Endothelial cell of umbilical vein (primary cell): ENCODE data around the gene ACTN1. TPM values are rescaled to one million over a fixed set of nuclear protein-coding genes. Genes with fewer than 3 reads are reported as not detected.

Experiments
- BruUV-seq: library from RNA; stranded (reverse); fragments of 400-500 nt; replicated peaks from 2 replicates; lab custom pipeline; 2021; lab: Mats Ljungman, UMichigan
- CTCF ChIA-PET: fragments of 300-600, 350-600 bp; sonication (Branson Sonifier 250); formaldehyde crosslinking; loops from one replicate; lab custom pipeline; 2021; ENCODE audit warnings: antibody characterized with exemption, inconsistent platforms; lab: Charles Lee
- POLR2A ChIA-PET: fragments of 300-600, 350-600 bp; sonication (Branson Sonifier 250); formaldehyde crosslinking; loops from one replicate; lab custom pipeline; 2021; ENCODE audit warnings: antibody characterized with exemption, inconsistent platforms; lab: Charles Lee
- DNase-seq: peaks from one replicate; pipeline ENCODE4 v3.0.0-alpha.2; 2011; ENCODE audit warnings: low read depth, low spot score
- FAIRE-seq: peaks from 2 replicates; lab custom pipeline; 2011; peaks lifted over from hg19 to GRCh38; lab: Jason Lieb, UNC
- H2AFZ ChIP-seq: 2 replicates; pipeline ENCODE4 v1.6.0; 2012; ENCODE audit warnings: low read depth, low read length, control low read depth, inconsistent platforms
- H3K27ac ChIP-seq: 2 replicates; pipeline ENCODE4 v1.5.1; 2011; ENCODE audit warnings: low read depth, mild to moderate bottlenecking, control low read depth, low read length, moderate library complexity; ENCODE audit not compliant: insufficient read depth
- H3K27me3 ChIP-seq, 2 experiments: 2 replicates each; pipeline versions ENCODE4 v1.6.0 to v1.6.1; 2011; ENCODE audit warnings: low read length in 2 of 2, mixed read lengths in 1 of 2; ENCODE audit not compliant: control insufficient read depth in 2 of 2, insufficient read depth in 2 of 2
- H3K36me3 ChIP-seq, 2 experiments: 2 replicates in 1 of 2; 3 replicates in 1 of 2; pipeline ENCODE4 v1.5.1; 2011; ENCODE audit warnings: low read length in 2 of 2, mild to moderate bottlenecking in 1 of 2, moderate library complexity in 1 of 2; ENCODE audit not compliant: control insufficient read depth in 2 of 2, insufficient read depth in 2 of 2; ENCODE audit errors: extremely low read depth in 1 of 2
- H3K4me1 ChIP-seq: 3 replicates; pipeline ENCODE4 v1.5.1; 2011; ENCODE audit warnings: mild to moderate bottlenecking, low read length; ENCODE audit not compliant: control insufficient read depth, insufficient read depth; ENCODE audit errors: extremely low read depth
- H3K4me2 ChIP-seq: 2 replicates; pipeline ENCODE4 v1.6.1; 2011; ENCODE audit warnings: low read length, control low read depth, mixed read lengths; ENCODE audit not compliant: insufficient read depth
- H3K4me3 ChIP-seq, 3 experiments: fragments of 200-600 bp in 1 of 3; sonication (generic), shearing (Covaris generic) in 1 of 3; replicated peaks in 1 of 3; 2 replicates each; pipeline ENCODE4 v1.5.1; 2011 to 2016; ENCODE audit warnings: control low read depth in 3 of 3, low read length in 3 of 3, mild to moderate bottlenecking in 2 of 3, inconsistent platforms in 1 of 3, low read depth in 1 of 3, moderate library complexity in 1 of 3; ENCODE audit not compliant: insufficient read depth in 1 of 3
- H3K79me2 ChIP-seq: 2 replicates; pipeline ENCODE4 v1.6.0; 2012; ENCODE audit warnings: low read length, inconsistent platforms; ENCODE audit not compliant: control insufficient read depth, insufficient read depth
- H3K9ac ChIP-seq: replicated peaks from 2 replicates; pipeline ENCODE3; 2011; ENCODE audit warnings: low read length, control low read depth; ENCODE audit not compliant: insufficient read depth; ENCODE audit errors: extremely low read depth
- H3K9me1 ChIP-seq: replicated peaks from 3 replicates; pipeline ENCODE4 v1.6.0; 2011; ENCODE audit warnings: mild to moderate bottlenecking, low read length; ENCODE audit not compliant: control insufficient read depth, insufficient read depth; ENCODE audit errors: extremely low read depth
- H3K9me3 ChIP-seq: replicated peaks from 2 replicates; pipeline ENCODE4 v1.5.1; 2012; ENCODE audit warnings: low read length, inconsistent platforms; ENCODE audit not compliant: control insufficient read depth, insufficient read depth
- H4K20me1 ChIP-seq: replicated peaks from 2 replicates; pipeline ENCODE3; 2011; ENCODE audit warnings: mild to moderate bottlenecking, low read length; ENCODE audit not compliant: control insufficient read depth, insufficient read depth; ENCODE audit errors: extremely low read depth
- CTCF ChIP-seq, 2 donors: IDR thresholded peaks; 1 replicate in 1 of 2; 2 replicates in 1 of 2; pipeline ENCODE4 v1.5.1; 2011; ENCODE audit warnings: low read length in 2 of 2, mild to moderate bottlenecking in 2 of 2, moderate library complexity in 2 of 2, control low read depth in 1 of 2, inconsistent platforms in 1 of 2, low read depth in 1 of 2; ENCODE audit not compliant: insufficient read depth in 1 of 2; ENCODE audit errors: extremely low read depth in 1 of 2
- EZH2 ChIP-seq: IDR thresholded peaks from 2 replicates; pipeline ENCODE4 v1.6.1; 2012; ENCODE audit warnings: borderline replicate concordance, low read depth, mild to moderate bottlenecking, moderate library complexity, low read length, inconsistent platforms; ENCODE audit not compliant: severe bottlenecking
- FOS ChIP-seq: IDR thresholded peaks from 2 replicates; pipeline ENCODE4 v1.6.1; 2011; ENCODE audit warnings: mild to moderate bottlenecking, low read length, moderate library complexity, borderline replicate concordance; ENCODE audit not compliant: insufficient read depth
- GATA2 ChIP-seq: IDR thresholded peaks from 2 replicates; pipeline ENCODE4 v1.7.0; 2011; ENCODE audit warnings: low read depth, mild to moderate bottlenecking, moderate library complexity, mixed read lengths, low read length; ENCODE audit not compliant: insufficient read length, insufficient read depth
- JUN ChIP-seq: IDR thresholded peaks from 2 replicates; pipeline ENCODE4 v1.6.1; 2011; ENCODE audit warnings: borderline replicate concordance, low read depth; ENCODE audit not compliant: insufficient read length, insufficient read depth
- MAX ChIP-seq: IDR thresholded peaks from 2 replicates; pipeline ENCODE4 v1.6.1; 2011; ENCODE audit not compliant: insufficient read depth, insufficient read length
- MYC ChIP-seq: IDR thresholded peaks from one replicate; pipeline ENCODE4 v1.6.1; 2011; ENCODE audit warnings: mild to moderate bottlenecking, low read depth, low read length
- POLR2A ChIP-seq: IDR thresholded peaks from 2 replicates; pipeline ENCODE4 v1.6.1; 2012; ENCODE audit warnings: low read depth, mild to moderate bottlenecking, control low read depth, low read length
- POLR2AphosphoS5 ChIP-seq: IDR thresholded peaks from 2 replicates; pipeline ENCODE4 v1.6.1; 2012; ENCODE audit warnings: low read depth, mild to moderate bottlenecking, control low read depth, low read length, moderate library complexity; ENCODE audit not compliant: insufficient read depth
- dilution Hi-C: fragments of 300-500 bp; cut with MboI; formaldehyde crosslinking; loops from one replicate; pipeline ENCODE4 v1.15.0; 2019; ENCODE audit warnings: low sequenced_read_pairs; ENCODE audit not compliant: extremely low pct_ligation_motif_present
- intact Hi-C: fragments of 100-400 bp; cut with micrococcal nuclease; formaldehyde crosslinking; loops from one replicate; pipeline ENCODE4 v1.10.0; 2022
- polyA plus RNA-seq, 4 experiments: library from polyadenylated mRNA; depleted of rRNA in 3 of 4; stranded (reverse) in 3 of 4; unstranded in 1 of 4; fragments of >200 nt; gene quantifications; 2 replicates each; pipeline versions ENCODE4 v1.2.1 to v1.2.3, GENCODE V29; 2011 to 2012; ENCODE audit warnings: missing spikeins in 1 of 4
- total RNA-seq: library from RNA; stranded (reverse); gene quantifications from 2 replicates; pipeline ENCODE4 v1.2.3, GENCODE V29; 2021

Gene ACTN1
- total and polyA plus RNA-seq, 2 donors (not counting 3 experiments of a cell fraction or from before 2014, with no cell fraction given) = 442 to 463 TPM

DNA sequence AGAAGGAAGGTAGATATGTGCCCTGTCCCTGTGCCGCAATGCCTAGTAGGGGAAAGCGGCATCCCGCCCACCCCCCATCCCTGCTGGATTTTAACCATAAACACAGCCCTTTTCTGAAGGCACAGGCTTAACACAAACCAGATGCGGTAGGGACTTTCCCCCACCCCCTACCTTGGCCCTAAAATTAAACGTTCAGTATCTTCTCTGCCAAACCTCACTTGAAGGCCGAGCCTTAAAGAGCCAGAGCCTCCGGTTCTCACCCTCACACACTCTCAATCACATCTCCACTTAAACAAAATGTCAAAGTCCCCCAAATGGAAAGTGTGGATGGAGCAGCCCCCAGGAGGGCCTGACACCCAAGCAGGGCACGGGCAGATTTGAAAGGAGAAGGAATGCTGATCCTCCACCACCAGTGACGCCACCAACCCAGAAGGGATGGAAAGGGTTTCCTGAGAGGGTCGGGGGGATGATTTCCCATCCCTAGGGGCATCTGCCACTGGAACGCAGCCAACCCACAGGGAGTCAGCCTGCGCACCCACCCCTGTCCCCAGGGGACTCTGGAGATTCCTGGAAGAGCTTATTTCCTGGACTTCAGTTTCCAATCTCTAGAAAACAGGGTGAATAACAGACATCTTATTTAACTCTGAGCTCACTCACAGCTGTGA, 26.4 kb downstream of the ACTN1 start:
- H3K36me3 ChIP-seq = peaks cover 0 to 15% of the 10 kb centered on the region in 2 experiments
- no peaks in the 10 kb centered on the region for H3K9me3 ChIP-seq
- no peak for TF ChIP-seq GATA2
- TF ChIP-seq MYC = no peak
- TF ChIP-seq POLR2A = no peak
- no peak for TF ChIP-seq POLR2AphosphoS5
- intact Hi-C loops (no loop called here), dilution Hi-C loops (no loop called here)
- CTCF ChIA-PET = interaction anchor here (0.7 to 1.7 kb wide), 8 partner anchors 13 to 155 kb away, joined by 3 to 6 read pairs (median 4); no protein-coding TSS in a partner anchor
- no TSS peak for BruUV-seq
- peaks cover 88% of the 10 kb centered on the region for H3K4me1 ChIP-seq
- no peak overlapping the region for H3K9ac ChIP-seq
- H3K79me2 ChIP-seq = peaks cover 99% of the 10 kb centered on the region
- peaks cover 11% of the 10 kb centered on the region for H4K20me1 ChIP-seq
- FAIRE-seq (no peak), DNase-seq (no peak)
- no peak overlapping the region for H3K4me3 ChIP-seq
- H3K27ac ChIP-seq = peak overlapping the region; percentile 21
- H3K4me2 ChIP-seq = no peak overlapping the region
- no peak overlapping the region for H2AFZ ChIP-seq
- no peaks in the 10 kb centered on the region for H3K27me3 ChIP-seq
- H3K9me1 ChIP-seq = no peaks in the 10 kb centered on the region
- POLR2A ChIA-PET = interaction anchor here (1.0 to 1.5 kb wide), 2 partner anchors 13 kb away, joined by 4 read pairs; no protein-coding TSS in a partner anchor

DNA sequence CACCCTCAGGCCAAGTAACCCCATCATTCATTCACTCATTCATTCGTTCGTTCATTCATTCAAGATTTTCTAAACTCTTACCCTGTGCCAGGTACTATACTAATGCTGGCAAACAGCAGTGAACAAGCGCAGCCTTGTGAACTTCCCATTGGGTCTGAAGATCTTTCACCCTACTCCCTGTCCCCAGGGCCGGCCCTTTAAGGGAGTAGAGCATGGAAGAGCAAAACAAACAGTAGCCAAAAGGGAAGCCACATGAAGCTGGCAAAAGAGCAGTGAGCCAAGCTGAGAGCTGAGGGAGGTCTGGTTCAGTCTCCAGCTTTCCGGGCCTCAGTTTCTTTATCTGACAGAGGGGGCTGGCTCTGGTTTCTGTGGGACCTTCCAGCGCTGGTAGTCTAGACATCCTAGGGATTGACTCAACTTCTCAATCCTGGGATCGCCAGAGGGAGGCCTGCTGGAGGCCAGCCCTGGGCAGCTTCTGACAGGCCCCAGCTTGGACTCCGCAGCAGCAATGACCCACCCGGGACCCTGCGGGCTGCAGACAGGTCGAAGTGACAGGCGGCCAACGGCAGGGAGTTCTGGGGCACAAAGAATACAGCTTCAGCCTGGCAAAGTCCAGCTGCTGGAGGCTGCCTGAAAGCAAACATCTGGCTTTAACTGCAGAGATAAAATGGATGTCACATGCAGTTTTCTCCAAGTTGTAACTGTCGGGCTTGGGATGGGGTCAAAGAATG, 27.1 kb downstream of the ACTN1 start:
- Histone ChIP-seq H3K4me2 (peak overlapping the region; percentile 32), H3K9me1 (no peaks in the 10 kb centered on the region), H3K36me3 (peaks cover 0 to 11% of the 10 kb centered on the region in 2 experiments), H3K4me1 (peaks cover 84% of the 10 kb centered on the region), H3K9ac (no peak overlapping the region), H2AFZ (no peak overlapping the region), H3K27me3 (no peaks in the 10 kb centered on the region), H3K4me3 (no peak overlapping the region), H4K20me1 (peaks cover 5% of the 10 kb centered on the region), H3K79me2 (peaks cover 99% of the 10 kb centered on the region), H3K27ac (peak overlapping the region; percentile 77), H3K9me3 (no peaks in the 10 kb centered on the region)
- FAIRE-seq = no peak
- TF ChIP-seq EZH2 (no peak), POLR2AphosphoS5 (no peak), MYC (no peak), CTCF (IDR thresholded peaks at IDR 0.05; ENCODE audit: extremely low read depth in 1 of 2, insufficient read depth in 1 of 2, low read depth in 1 of 2, low read length in 2 of 2) (no peak), POLR2A (no peak), FOS (no peak), MAX (no peak), JUN (no peak), GATA2 (no peak)
- CTCF ChIA-PET = interaction anchor here (0.7 to 1.7 kb wide), 10 partner anchors 10 to 155 kb away, joined by 3 to 6 read pairs (median 4); no protein-coding TSS in a partner anchor
- no TSS peak for BruUV-seq
- intact Hi-C loops (loop anchor here (2.0 kb wide), 1 partner anchor 27 kb away; the partner anchor contains the start of gene ACTN1), dilution Hi-C loops (no loop called here)
- POLR2A ChIA-PET = interaction anchor here (1.1 to 1.5 kb wide), 2 partner anchors 12 to 13 kb away, joined by 3 to 4 read pairs; no protein-coding TSS in a partner anchor
- no peak for DNase-seq
